ENCODE measurements around the gene PLCL1. TPM values are rescaled to one million over a fixed set of nuclear protein-coding genes. Genes with fewer than 3 reads are reported as not detected.

PLCL1 gene
- total and polyA plus RNA-seq, 10 of the 15 experiments (the other 5 are each of a cell fraction or from before 2014, with no cell fraction given) = 0.03 to 1.5 (median 0.22) TPM

GRCh38 chr2:197889041-197889440 lies 84.6 kb downstream of the PLCL1 start:
- Histone ChIP-seq H3K4me3 (no peak overlapping the region), H3K4me2 (ENCODE audit: control insufficient read depth, insufficient read depth) (peak overlapping the region; percentile 7; the same call in 1 of the 2 replicates), H4K20me1 (ENCODE audit: control insufficient read depth, insufficient read depth) (no peaks in the 10 kb centered on the region), H3K9ac (ENCODE audit: control insufficient read depth, insufficient read depth, low read length) (no peak overlapping the region), H3K27me3 (replicated peaks in 1 of 2; ENCODE audit: control insufficient read depth in 2 of 2, insufficient read depth in 2 of 2, low read length in 1 of 2) (no peaks in the 10 kb centered on the region), H3K79me2 (ENCODE audit: control insufficient read depth, insufficient read depth, low read length) (no peaks in the 10 kb centered on the region), H3K4me1 (ENCODE audit: control insufficient read depth, insufficient read depth, low read length) (peaks cover 4% of the 10 kb centered on the region), H3K27ac (ENCODE audit: control insufficient read depth, insufficient read depth) (peak overlapping the region; percentile 27; the same call in 1 of the 2 replicates), H3K9me3 (replicated peaks; ENCODE audit: control insufficient read depth, insufficient read depth, low read length) (no peaks in the 10 kb centered on the region), H3K36me3 (ENCODE audit: control insufficient read depth in 2 of 2, insufficient read depth in 2 of 2, low read length in 1 of 2) (no peaks in the 10 kb centered on the region), H2AFZ (ENCODE audit: control insufficient read depth, low read depth, low read length) (peak overlapping the region; percentile 71)
- no peak for FAIRE-seq
- peak; percentile 98 for ATAC-seq
- ChIA-PET CTCF (interaction anchor here (0.7 to 1.6 kb wide), 8 partner anchors 31 to 210 kb away, joined by 3 to 6 read pairs (median 3); no protein-coding TSS in a partner anchor), RAD21 (ENCODE audit: unreplicated experiment) (interaction anchor here (0.7 to 2.8 kb wide), 23 partner anchors 13 to 238 kb away, joined by 3 to 16 read pairs (median 5); no protein-coding TSS in a partner anchor), SMC1A (ENCODE audit: uncharacterized antibody, unreplicated experiment) (interaction anchor here (0.6 to 4.5 kb wide), 32 partner anchors 10 to 426 kb away, joined by 3 to 21 read pairs (median 5); no protein-coding TSS in a partner anchor), POLR2A (interaction anchor here (0.7 to 1.6 kb wide), 3 partner anchors 98 to 154 kb away, joined by 3 read pairs; no protein-coding TSS in a partner anchor)
- intact Hi-C loops (cut with micrococcal nuclease; ENCODE audit: unreplicated experiment) (loop anchor here (1.0 kb wide), 1 partner anchor 154 kb away; no protein-coding TSS in a partner anchor), in situ Hi-C loops (cut with MboI) (no loop called here)
- 0% methylated on average over 2 of the region's 2 CpGs for whole genome bisulfite sequencing (ENCODE audit: insufficient coverage, insufficient replicate concordance, low lambda C conversion rate, missing lambda C conversion rate)
- no TSS peak for BruUV-seq (replicated peaks)
- DNase-seq (ENCODE audit: low read depth, low spot score) = peak; percentile 77
- TF ChIP-seq, protein P1, sequence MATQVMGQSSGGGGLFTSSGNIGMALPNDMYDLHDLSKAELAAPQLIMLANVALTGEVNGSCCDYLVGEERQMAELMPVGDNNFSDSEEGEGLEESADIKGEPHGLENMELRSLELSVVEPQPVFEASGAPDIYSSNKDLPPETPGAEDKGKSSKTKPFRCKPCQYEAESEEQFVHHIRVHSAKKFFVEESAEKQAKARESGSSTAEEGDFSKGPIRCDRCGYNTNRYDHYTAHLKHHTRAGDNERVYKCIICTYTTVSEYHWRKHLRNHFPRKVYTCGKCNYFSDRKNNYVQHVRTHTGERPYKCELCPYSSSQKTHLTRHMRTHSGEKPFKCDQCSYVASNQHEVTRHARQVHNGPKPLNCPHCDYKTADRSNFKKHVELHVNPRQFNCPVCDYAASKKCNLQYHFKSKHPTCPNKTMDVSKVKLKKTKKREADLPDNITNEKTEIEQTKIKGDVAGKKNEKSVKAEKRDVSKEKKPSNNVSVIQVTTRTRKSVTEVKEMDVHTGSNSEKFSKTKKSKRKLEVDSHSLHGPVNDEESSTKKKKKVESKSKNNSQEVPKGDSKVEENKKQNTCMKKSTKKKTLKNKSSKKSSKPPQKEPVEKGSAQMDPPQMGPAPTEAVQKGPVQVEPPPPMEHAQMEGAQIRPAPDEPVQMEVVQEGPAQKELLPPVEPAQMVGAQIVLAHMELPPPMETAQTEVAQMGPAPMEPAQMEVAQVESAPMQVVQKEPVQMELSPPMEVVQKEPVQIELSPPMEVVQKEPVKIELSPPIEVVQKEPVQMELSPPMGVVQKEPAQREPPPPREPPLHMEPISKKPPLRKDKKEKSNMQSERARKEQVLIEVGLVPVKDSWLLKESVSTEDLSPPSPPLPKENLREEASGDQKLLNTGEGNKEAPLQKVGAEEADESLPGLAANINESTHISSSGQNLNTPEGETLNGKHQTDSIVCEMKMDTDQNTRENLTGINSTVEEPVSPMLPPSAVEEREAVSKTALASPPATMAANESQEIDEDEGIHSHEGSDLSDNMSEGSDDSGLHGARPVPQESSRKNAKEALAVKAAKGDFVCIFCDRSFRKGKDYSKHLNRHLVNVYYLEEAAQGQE (IDR thresholded peaks at IDR 0.05; ENCODE audit: low read depth, low read length) = no peak
- TF ChIP-seq MEF2B (IDR thresholded peaks at IDR 0.05; ENCODE audit: partially characterized antibody, poor library complexity, severe bottlenecking) = peak; percentile 21
- no peak for TF ChIP-seq CBX3 (IDR thresholded peaks at IDR 0.05; ENCODE audit: borderline replicate concordance, low read depth)
- no peak for TF ChIP-seq CHD4 (IDR thresholded peaks at IDR 0.05)
- TF ChIP-seq, protein P2, sequence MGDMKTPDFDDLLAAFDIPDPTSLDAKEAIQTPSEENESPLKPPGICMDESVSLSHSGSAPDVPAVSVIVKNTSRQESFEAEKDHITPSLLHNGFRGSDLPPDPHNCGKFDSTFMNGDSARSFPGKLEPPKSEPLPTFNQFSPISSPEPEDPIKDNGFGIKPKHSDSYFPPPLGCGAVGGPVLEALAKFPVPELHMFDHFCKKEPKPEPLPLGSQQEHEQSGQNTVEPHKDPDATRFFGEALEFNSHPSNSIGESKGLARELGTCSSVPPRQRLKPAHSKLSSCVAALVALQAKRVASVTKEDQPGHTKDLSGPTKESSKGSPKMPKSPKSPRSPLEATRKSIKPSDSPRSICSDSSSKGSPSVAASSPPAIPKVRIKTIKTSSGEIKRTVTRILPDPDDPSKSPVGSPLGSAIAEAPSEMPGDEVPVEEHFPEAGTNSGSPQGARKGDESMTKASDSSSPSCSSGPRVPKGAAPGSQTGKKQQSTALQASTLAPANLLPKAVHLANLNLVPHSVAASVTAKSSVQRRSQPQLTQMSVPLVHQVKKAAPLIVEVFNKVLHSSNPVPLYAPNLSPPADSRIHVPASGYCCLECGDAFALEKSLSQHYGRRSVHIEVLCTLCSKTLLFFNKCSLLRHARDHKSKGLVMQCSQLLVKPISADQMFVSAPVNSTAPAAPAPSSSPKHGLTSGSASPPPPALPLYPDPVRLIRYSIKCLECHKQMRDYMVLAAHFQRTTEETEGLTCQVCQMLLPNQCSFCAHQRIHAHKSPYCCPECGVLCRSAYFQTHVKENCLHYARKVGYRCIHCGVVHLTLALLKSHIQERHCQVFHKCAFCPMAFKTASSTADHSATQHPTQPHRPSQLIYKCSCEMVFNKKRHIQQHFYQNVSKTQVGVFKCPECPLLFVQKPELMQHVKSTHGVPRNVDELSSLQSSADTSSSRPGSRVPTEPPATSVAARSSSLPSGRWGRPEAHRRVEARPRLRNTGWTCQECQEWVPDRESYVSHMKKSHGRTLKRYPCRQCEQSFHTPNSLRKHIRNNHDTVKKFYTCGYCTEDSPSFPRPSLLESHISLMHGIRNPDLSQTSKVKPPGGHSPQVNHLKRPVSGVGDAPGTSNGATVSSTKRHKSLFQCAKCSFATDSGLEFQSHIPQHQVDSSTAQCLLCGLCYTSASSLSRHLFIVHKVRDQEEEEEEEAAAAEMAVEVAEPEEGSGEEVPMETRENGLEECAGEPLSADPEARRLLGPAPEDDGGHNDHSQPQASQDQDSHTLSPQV (IDR thresholded peaks at IDR 0.05) = no peak
- no peak for TF ChIP-seq JUND (IDR thresholded peaks at IDR 0.05; ENCODE audit: low read depth, low read length)
- TF ChIP-seq CEBPB (IDR thresholded peaks at IDR 0.05; ENCODE audit: borderline replicate concordance in 1 of 2, low read depth in 2 of 2, low read length in 2 of 2) = no peak
- no peak for TF ChIP-seq BMI1 (IDR thresholded peaks at IDR 0.05; ENCODE audit: borderline replicate concordance)
- TF ChIP-seq ZBTB33 (IDR thresholded peaks at IDR 0.05) = no peak
